ENCODE data around the gene ZNF521. TPM values are rescaled to one million over a fixed set of nuclear protein-coding genes. Genes with fewer than 3 reads are reported as not detected.

The ZNF521 gene
- total RNA-seq, 1 donor from 2014 or later = 66.4 TPM

DNA sequence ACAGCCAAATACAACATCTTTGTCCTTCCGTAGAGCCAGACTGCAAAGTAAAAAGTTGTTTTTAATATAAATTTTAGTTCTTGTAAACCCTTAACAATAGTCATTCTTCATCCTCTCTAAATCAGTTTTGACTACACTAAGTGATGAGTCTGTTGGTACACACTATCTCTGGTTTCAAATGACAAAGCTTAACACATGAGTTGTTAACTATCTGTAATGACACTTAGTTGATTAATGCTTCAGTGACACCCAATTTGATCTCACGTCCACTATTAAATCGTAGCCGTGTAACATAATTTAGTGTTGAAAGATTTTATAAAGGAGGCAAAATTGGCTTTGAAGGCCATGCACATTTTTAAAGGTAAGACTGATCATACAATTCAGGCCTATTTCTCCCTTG, 181.6 kb downstream of the ZNF521 start:
- no peak for DNase-seq (ENCODE audit: low read depth in 2 of 2)

DNA sequence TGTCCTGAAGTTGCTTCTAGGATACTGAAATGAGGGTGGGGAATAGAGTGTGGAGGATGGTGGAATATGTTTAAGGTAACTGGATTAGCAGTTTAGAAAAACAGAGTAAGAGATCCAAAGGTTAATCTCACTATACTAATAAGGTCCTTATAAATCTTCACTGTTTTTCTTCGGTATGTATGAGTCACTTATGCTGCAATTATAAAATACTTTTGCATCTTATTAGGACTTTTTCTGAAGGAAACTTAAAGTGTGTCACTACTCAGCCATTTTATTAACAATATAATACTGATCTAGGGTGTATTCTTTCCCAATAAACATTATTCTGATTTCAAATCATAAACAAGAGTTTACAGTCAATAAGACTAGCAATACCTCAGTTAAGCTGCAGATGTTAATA, 182.3 kb downstream of the ZNF521 start:
- no peak for DNase-seq (ENCODE audit: low read depth in 2 of 2)

- DNase-seq (ENCODE audit: low read depth in 2 of 2) = no peak
Observed at GRCh38 chr18:25167612-25168410, 184.2 kb downstream of the ZNF521 start.

- no peak for DNase-seq (ENCODE audit: low read depth in 2 of 2)
Observed at GRCh38 chr18:25166113-25166512, 185.9 kb downstream of the ZNF521 start.

GRCh38 chr18:25164848-25165811, 186.8 kb downstream of the ZNF521 start:
- peak; percentile 21 to 46 for DNase-seq (ENCODE audit: low read depth in 2 of 2)

DNA sequence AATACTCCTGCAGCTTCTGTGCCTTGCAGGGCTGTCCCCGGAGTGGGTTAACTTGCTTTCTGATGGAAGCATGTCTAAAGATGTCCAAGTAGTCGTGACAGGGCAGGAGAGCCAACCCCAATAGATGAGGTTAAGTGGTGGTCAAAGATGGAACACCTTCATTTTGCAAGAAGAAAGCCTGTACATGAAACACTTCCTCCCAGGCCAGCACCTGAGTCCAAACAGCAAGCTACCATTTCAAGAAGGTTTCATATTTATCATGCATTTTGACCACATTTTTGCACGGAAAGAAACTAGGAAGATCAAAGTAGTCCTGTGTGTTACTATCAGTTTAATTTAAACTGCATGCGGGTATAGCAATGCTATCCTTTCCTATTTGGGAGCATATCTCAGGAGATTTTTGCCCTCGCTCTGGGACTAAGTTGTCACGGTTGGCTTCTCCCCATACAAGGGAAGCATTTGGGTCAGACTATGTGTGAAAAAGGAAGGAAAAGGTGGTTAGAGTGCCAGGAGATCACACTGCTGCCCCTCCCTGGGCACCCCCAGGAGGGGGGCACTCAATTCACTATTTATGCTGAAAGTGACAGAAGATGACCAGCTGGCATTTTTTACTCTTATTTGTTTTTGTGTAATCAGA, 187.6 kb downstream of the ZNF521 start:
- DNase-seq (ENCODE audit: low read depth in 2 of 2) = no peak

DNA sequence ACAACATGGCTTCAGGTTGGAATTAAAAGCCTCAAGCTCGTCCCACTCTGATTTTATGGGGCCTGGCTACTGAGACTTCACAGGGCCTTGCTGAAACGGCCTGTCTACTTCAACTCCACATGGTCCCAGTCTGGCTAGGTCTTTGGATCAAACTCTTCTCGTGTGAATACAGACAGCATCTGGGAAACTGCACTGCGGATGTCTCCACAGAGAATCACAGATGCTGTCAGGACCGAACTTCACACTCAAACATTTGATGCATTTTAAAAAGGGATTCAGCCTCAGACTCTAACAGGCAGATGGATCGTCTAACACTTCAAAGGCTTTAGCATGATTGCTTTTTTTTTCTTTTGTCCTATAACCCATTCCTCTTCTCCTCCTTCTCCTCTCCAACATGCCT, 198.5 kb downstream of the ZNF521 start:
- DNase-seq (ENCODE audit: low read depth in 2 of 2) = no peak

- no peak for DNase-seq (ENCODE audit: low read depth in 2 of 2)
Observed at GRCh38 chr18:25147877-25148488, 204.0 kb downstream of the ZNF521 start.

DNA sequence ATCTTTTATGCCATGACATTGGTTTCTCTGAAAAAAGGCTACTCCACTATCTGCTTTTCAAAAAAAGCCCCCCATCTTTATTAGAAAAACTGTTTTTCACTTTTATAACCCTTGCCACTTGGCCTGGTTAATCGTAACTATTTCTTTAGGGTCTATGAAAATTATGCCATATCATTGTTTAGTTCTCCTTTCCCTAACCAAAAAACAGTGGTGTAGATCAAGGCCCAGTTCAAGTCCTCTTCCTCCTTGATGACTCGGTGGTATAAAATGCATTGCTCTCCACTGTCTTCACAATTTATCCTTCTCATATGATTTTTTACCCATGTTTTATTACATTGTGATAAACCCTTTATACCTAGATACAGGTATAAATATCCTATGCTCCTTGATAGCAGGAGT, 205.5 kb downstream of the ZNF521 start:
- no peak for DNase-seq (ENCODE audit: low read depth in 2 of 2)

DNA sequence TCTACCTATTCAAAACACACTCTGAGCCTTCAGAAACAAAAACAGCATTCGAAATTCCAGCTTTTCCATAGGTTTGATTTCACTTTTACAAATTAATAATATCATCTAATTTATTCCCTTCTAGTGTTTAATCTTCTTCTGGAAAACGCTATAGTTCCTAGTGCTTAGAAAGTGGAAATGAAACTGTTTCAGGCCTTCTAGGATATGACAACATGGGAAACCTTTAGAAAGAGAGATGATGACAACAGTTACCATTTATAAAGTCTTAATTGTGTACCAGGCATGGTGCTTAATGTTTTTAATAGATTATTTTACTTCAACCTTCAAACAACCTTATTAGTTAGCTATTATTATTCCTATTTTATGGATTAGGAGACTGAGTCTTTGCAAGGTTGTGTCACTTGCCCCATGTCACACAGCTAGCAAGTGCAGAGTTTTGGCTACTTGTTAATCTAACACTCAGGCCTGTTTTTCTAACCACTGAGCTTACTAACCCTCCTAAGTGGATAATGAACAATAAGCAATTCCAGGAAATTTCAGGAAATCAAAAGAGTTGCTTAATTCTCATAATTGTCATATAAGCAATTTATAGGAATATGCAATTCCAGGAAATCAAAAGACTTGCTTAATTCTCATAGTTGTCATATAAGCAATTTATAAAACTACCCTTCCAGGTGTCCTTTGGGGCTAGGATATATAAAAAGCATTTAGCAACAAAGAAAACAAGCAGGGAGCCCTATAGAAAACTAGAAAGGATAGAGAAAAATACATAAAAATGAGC, 206.0 kb downstream of the ZNF521 start:
- no peak for DNase-seq (ENCODE audit: low read depth in 2 of 2)

GRCh38 chr18:25144820-25145219, 207.1 kb downstream of the ZNF521 start:
- DNase-seq (ENCODE audit: low read depth in 2 of 2) = no peak

- DNase-seq (ENCODE audit: low read depth in 2 of 2) = peak in 1 of 2 donors; percentile 23
Observed at GRCh38 chr18:25141886-25142285, 210.1 kb downstream of the ZNF521 start.

DNA sequence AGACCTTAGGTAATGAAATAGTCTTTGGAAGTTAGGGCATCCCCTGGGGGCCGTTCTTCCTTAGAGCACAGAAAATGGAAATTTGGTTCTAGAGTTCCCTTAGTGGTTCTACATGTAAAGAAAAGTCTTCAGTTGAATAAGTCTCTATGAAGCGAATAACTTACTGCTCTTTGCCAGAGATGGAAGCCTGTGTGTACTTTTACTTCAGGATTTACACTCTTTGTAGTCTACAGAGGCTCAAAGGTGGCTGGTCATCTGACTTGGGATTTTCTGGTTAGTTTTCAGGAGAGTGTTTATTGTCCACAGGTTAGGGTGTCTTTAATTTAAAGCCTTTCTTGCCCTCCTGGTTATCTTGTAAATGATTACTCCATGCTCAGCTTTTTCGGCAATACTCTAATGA, 210.6 kb downstream of the ZNF521 start:
- DNase-seq (ENCODE audit: low read depth in 2 of 2) = no peak

GRCh38 chr18:25140962-25141308, 211.0 kb downstream of the ZNF521 start:
- no peak for DNase-seq (ENCODE audit: low read depth in 2 of 2)

- DNase-seq (ENCODE audit: low read depth in 2 of 2) = no peak
Observed at GRCh38 chr18:25140124-25140961, 211.6 kb downstream of the ZNF521 start.

- no peak for DNase-seq (ENCODE audit: low read depth in 2 of 2)
Observed at GRCh38 chr18:25137197-25137472, 214.8 kb downstream of the ZNF521 start.

DNA sequence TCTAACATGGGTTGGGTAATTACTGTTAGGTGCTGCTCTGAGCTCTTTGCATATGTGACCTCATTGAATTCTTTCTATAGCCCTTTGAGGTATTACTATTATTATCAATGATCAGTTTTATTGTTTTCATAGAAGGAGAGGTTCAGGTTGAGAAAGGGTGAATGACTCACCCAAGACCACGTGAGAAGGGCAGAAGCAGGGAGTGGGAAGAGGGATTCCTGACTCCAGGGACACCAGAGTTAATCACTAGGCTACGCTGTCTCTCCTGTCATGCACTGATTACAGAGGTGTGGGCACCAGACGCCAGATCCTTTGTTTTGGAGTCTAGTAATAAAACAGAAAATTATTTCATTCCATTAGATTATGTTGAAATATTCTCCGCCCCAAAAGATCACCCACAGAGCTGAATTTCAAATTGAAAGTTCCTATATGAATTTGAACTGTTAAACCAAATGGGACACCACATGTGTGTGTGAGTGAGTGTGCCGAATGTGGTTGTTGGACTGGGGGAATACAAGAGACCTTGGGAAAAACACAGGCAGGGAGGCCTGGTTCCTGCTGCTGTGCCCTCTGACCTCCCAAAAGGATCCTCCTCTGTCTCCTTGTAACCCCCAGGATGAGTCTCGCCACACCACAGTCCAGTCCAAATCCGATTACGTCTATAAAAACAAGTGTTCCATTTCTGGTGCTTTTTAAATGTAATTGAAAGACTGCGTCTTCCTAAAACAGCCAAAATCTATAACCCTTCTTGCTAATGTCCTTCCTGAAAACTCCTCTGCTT, 215.4 kb downstream of the ZNF521 start:
- DNase-seq (ENCODE audit: low read depth in 2 of 2) = peak in 1 of 2 donors; percentile 65

DNA sequence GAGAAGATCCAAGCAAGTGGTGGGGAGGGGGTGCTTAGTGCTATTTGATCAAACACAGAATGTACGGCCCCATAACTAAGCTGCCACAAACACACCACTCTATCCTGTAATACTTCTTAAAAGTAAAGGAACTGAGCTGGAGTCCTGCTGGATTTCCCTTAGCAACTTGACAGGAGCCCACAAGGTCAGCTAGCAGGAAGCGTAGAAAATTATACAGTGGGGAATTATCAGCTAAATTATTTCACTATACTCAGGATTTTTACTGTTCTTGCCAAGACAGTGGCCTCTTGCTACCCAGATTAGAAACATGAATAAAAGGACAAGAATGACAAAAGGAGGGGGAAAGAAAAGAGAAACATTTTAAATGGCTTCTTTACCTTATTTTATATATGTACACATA, 217.1 kb downstream of the ZNF521 start:
- no peak for DNase-seq (ENCODE audit: low read depth in 2 of 2)

DNA sequence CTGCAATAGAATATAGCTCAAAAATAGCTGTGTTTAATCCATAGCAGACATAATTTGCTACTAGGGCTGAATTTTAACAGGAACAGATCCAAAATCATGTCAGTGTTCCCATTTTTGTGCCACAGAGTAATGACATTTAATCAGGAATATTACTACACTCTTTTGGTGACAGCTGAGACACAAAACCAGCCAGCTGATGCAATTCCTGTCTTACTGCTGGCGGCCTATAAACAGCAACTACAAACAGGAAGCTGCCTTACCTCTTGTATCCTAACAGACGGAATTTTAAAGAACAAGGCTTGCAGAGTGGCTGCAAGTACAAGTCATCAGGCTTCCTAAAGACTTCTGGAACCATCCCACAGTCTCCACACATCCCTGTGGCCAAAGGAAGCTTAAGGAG, 218.1 kb downstream of the ZNF521 start:
- DNase-seq (ENCODE audit: low read depth in 2 of 2) = peak in 1 of 2 donors; percentile 22

Data from dermis microvascular lymphatic vessel endothelial cell (primary cell).